ENCODE measurements around the gene ADGRG6. TPM values are rescaled to one million over a fixed set of nuclear protein-coding genes. Genes with fewer than 3 reads are reported as not detected.

The ADGRG6 gene
- total and polyA plus RNA-seq, 9 of the 15 experiments (the other 6 are each of a cell fraction or from before 2014, with no cell fraction given): under 0.01 to 0.11 (median 0.05) TPM; not detected in 5

GRCh38 chr6:142274656-142275055, 27.2 kb upstream of the ADGRG6 start (continued):
- TF ChIP-seq TCF7L2 (IDR thresholded peaks at IDR 0.05; ENCODE audit: low read depth, low read length) (no peak), SPI1 (IDR thresholded peaks at IDR 0.05; ENCODE audit: borderline replicate concordance, low read depth, low read length) (no peak), CHCHD3 (CRISPR knock-in tag; IDR thresholded peaks at IDR 0.05) (no peak), BHLHE40 (IDR thresholded peaks at IDR 0.05; ENCODE audit: low read length) (no peak), NFE2 (IDR thresholded peaks at IDR 0.05; ENCODE audit: low read depth) (no peak), FOXJ2 (tag; IDR thresholded peaks at IDR 0.05) (no peak), ZC3H11A (IDR thresholded peaks at IDR 0.05; ENCODE audit: low read depth, low read length) (no peak)

GRCh38 chr6:142275236-142276006, 26.4 kb upstream of the ADGRG6 start:
- H3K36me3 ChIP-seq (ENCODE audit: control insufficient read depth, insufficient read depth, low read length): no peaks in the 10 kb centered on the region
- no TSS peak for BruUV-seq (replicated peaks)
- no peak overlapping the region for H2AFZ ChIP-seq (ENCODE audit: low read depth, low read length)
- H3K79me2 ChIP-seq (ENCODE audit: control insufficient read depth, insufficient read depth, low read length): no peaks in the 10 kb centered on the region
- no peaks in the 10 kb centered on the region for H4K20me1 ChIP-seq (replicated peaks; ENCODE audit: control insufficient read depth, insufficient read depth, low read length)
- WGBS (ENCODE audit: insufficient coverage, low coverage, missing lambda C conversion rate): 0% methylated on average over 5 of the region's 5 CpGs
- ChIA-PET POLR2A (interaction anchor here (0.6 kb wide), 1 partner anchor 38 kb away, joined by 3 read pairs; no protein-coding TSS in a partner anchor), CTCF (ENCODE audit: low intra/inter-chr PET ratio) (no interaction called here)
- no peak overlapping the region for H3K9ac ChIP-seq (ENCODE audit: insufficient read depth in 1 of 2, low read depth in 2 of 2, low read length in 2 of 2)
- no peaks in the 10 kb centered on the region for H3K4me1 ChIP-seq (replicated peaks in 1 of 2; ENCODE audit: control insufficient read depth in 2 of 2, insufficient read depth in 2 of 2, low read length in 2 of 2)
- no peak for ATAC-seq
- no peak for DNase-seq (ENCODE audit: extremely low read depth in 1 of 4, low spot score in 3 of 4)
- intact Hi-C loops (cut with micrococcal nuclease) (no loop called here), in situ Hi-C loops (cut with MboI) (no loop called here)
- no peaks in the 10 kb centered on the region for H3K9me3 ChIP-seq (replicated peaks; ENCODE audit: control insufficient read depth, insufficient read depth, low read depth, low read length)
- H3K4me2 ChIP-seq (ENCODE audit: insufficient read depth, low read length): no peak overlapping the region
- no peak for FAIRE-seq
- no peak overlapping the region for H3K27ac ChIP-seq (ENCODE audit: extremely low read depth, low read depth, low read length)
- H3K9me1 ChIP-seq (ENCODE audit: control insufficient read depth, insufficient read depth, low read length): no peaks in the 10 kb centered on the region
- H3K4me3 ChIP-seq: no peak overlapping the region
- H3K27me3 ChIP-seq (ENCODE audit: control insufficient read depth in 2 of 2, insufficient read depth in 2 of 2, low read length in 2 of 2): no peaks in the 10 kb centered on the region
- TF ChIP-seq MTA2 (IDR thresholded peaks at IDR 0.05; ENCODE audit: low read depth): no peak
